A172 (cell line): Measurements from ENCODE around the gene ZNF326. TPM values are rescaled to one million over a fixed set of nuclear protein-coding genes. Genes with fewer than 3 reads are reported as not detected.
"Not testable (repeated sequence)": the region's sequence is repeated elsewhere in the genome, so short reads cannot be mapped to it uniquely, and the experiment has no call there.

Source experiments
- DNase-seq: peaks from one replicate; pipeline ENCODE4 v3.0.0-alpha.2; 2015; ENCODE audit warnings: low spot score
- total RNA-seq: library from RNA; depleted of rRNA; stranded (reverse); fragments of >200 nt; shearing (Covaris generic); gene quantifications from 2 replicates; pipeline ENCODE4 v1.2.3, GENCODE V29; 2014

The ZNF326 gene
- total RNA-seq, 1 experiment from 2014 or later, result 1.2 TPM

DNA sequence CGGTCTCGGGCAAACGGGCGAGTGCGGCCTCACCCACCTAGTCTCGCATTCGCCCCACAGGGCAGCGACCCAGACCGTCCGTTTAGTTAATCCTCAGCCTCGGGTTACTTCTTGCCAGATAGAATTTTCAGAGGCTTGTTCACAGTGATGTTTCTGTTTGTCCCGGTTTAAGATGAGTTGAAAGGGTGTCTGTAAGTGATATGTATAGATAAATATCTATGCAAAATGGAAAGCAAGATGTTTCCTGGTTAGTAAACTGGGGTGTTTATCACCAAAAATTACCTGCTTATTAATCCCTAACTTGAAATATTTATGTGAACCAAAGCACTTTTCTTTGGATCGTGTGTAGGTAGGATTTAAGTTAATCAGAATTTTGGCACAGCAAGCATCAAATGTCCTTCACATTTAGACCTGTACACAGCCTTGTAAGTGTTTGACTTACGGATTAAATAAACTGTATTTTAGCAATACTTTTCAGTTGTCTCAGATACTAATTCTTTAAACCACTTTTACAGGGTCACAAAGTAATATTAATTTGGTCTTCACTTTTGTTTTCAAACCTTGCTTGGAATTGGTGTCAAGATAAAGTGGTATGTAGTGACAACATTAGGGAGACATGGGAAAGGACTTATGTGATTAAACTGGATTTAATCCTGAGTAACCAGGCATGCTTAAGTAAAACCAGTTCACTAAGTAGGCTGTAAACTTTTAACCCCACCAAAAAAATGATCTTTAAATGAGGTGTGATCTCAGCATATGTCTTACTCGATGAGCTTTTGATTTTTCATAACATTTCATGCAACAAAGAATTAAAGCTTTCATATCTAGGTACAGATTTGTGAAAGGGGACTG, 914 bp downstream of the ZNF326 start:
- DNase-seq, result peak; percentile 4

- no peak for DNase-seq
Observed at GRCh38 chr1:89996450-89997110, 1.7 kb downstream of the ZNF326 start.

DNA sequence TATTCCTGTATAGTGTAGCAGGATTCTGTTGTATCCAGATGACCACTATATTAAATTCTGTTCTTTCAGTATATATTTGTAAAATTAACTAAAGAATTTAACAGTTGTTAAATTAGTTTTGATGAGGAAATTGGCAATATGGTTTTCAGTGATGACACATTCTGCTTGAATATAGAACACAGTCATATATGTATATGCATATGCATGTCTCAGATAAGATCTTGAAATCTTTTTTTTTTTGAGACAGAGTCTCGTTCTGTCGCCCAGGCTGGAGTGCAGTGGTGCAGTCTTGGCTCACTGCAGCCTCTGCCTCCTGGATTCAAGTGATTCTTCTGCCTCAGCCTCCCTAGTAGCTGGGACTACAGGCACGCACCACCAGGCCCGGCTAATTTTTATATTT, 2.2 kb downstream of the ZNF326 start:
- DNase-seq, result not testable (repeated sequence)

DNA sequence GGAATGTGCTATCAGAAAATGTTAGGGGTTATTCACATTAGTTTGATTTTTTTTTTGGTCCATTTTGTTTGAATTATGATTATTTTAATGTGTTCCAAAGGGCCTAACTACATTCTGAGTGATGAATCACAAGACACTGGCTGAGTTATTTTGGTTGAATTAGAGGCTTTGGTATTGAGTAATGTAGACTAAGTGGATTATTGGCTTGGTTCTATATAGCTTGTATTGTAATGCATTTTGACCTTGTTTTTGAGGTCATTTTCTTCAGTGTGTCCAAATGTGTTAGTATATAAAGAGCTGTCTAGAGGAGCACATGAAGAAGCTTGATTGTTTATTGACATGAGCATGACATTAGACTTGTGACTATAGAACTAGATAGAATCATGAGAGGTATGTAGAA, 3.4 kb downstream of the ZNF326 start:
- DNase-seq, result no peak

GRCh38 chr1:89999208-89999607, 4.3 kb downstream of the ZNF326 start:
- no peak for DNase-seq

DNA sequence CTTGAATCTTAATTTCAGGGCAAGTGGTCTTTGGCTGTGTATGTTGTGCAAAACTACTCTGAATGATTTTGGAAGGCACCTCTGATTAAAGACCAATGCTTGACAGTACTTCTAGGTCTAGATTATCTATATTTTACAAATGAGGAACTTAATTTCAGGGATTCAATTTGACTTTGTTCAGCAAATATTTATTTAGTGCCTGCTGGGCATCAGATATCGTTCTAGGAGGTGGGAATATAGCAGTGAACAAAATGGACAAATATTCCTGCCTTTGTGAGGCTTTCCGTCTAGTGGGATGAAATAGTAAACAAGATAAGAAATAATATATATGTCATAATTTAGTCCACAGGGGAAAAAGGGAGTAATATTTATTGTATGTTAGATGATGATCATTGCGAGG, 4.7 kb downstream of the ZNF326 start:
- DNase-seq, result no peak

DNA sequence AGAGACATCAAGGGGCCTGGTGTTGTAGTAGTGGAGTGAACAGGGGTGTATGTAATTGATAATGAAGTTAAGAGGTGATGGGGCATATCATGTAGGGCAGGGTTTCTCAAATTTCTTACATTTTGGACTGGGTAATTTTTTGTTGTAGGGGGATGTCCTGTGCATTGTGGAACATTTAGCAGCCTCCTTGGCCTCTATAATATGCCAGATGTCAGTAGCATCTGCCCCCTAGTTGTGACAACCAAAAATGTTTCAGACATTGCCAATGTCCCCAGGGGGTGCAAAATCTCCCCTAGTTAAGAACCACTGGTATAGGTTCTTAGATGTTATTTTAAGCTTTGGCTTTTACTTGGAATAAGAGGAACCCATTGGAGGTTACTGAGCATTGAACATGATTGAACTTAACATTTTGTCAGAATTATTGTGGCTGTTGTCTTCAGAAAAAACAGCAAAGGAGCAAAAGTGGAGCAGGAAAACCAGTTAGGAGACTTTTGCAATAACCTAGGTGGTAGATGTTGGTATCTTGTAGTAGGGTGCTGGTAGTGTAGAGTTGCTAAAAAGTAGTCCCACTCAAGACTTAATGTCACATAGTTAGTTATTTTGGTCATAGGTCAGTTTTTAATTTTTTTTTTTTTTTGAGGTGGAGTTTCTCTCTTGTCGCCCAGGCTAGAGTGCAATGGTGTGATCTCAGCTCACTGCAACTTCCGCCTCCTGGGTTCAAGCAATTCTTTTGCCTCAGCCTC, 6.2 kb downstream of the ZNF326 start:
- no peak for DNase-seq

DNA sequence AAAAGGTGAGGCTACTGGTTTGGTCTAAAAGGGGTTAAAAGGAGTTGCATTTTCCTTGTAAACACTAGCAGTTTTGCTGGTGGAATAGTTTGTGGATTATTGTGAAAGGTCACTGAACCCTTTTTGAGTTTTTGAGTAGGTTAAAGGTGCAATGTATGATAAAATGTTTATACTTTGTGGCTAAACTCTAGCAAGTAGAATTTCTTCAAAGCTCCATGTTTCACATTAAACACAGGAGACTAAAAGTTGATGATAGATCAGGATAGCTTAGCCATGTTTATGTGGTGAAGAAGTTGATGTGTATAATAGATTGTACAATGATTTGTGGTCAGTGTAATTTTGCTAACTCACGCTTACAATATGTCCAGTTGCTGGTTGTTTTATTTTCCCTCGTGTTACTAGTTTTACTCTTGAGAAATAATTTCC, 13.1 kb downstream of the ZNF326 start:
- DNase-seq, result no peak

DNA sequence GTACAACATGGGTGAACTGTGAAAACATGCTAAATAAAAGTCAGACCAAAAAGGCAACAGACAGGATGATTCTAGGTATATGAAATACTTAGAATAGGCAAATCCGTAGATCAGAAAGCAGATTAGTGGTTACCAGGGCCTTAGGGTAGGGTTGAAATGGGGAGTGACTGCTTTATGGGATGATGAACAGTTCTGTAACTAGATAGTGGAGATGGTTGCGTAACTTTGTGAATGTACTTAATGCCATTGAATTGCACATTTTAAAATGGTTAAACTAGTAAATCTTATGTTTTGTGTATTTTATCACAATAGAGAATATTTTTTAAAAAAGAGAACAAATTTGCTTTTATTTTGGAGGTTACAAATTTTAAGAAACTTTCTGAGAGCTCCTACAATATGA, 17.4 kb downstream of the ZNF326 start:
- no peak for DNase-seq

DNA sequence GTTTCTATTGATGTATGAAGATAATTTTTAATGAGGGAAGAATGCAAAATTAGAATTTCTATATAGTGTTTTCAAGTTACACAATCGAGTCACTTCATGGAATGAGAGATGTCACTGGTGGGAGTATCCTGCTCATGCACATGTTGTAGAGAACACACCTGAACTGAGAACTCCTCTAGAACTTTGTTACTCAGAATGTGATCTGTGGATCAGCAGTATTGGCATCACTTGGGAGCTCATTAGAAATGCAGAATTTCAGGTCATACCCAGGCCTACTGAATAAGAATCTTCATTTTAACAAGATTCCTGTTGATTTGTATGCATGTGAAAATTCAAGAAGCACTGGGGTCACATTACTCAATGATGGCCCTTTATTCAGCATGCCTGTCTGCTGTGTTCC, 28.8 kb downstream of the ZNF326 start:
- DNase-seq, result no peak

DNA sequence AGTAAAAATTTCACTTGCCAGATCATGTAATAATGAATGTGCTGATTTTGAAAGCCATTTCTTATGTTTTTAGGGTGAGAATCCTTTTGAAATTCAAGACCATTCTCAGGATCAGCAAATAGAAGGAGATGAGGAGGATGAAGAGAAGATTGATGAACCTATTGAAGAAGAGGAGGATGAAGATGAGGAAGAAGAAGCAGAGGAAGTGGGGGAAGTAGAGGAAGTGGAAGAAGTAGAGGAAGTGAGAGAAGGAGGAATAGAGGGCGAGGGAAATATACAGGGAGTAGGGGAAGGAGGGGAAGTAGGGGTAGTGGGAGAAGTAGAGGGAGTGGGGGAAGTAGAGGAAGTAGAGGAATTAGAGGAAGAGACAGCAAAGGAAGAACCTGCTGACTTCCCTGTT, 32.4 kb downstream of the ZNF326 start:
- DNase-seq, result no peak

- no peak for DNase-seq
Observed at GRCh38 chr1:90039652-90040051, 44.7 kb downstream of the ZNF326 start.

- DNase-seq, result no peak
Observed at GRCh38 chr1:90043586-90043985, 48.7 kb downstream of the ZNF326 start.

DNA sequence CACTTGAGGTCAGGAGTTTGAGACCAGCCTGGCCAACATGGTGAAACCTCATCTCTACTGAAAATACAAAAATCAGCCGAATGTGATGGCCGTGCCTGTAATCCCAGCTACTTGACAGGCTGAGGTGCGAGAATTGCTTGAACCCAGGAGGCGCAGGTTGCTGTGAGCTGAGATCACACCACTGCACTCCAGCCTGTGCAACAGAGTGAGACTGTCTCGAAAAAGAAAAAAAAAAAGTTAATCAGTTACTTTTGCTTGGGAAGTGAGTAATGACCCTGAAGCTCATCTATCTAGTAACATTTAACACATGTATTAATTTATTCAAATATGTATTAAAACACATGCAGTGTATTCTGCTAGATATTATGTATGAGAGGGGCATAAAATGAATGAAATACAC, 49.4 kb downstream of the ZNF326 start:
- DNase-seq, result no peak

DNA sequence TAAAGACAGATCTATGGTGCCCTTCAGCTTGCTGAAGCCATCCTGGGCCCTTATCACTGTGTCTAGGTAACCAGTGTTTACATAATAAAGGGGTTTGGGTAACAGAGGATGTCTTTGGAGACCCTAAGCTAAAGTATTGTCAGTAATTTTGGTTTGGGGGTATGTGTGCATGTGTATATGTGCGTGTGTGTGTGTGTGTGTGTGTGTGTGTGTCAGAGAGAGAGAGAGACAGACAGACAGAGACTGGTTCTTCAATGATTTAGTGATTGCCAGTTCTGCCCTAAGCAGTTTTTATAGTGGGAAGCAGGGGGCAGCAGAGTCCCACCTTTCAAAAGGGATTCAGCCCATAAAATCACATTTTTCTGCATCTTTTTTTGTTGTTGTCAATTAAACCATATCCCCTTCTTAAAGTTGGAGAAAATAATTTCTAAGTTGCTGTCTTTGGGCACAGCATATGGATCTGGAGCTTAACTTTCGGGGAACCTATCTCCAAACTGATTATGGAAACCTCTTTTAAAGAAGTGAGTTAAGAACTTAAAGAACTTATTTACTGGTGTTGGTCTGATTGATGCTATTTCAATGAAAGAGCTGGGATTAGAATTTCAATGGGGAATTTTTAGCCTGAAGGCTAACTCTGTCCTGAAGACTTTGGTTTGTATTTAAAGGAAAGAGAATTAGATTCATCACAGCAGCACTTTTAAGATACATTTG, 51.1 kb downstream of the ZNF326 start:
- peak; percentile 0 for DNase-seq

- DNase-seq, result no peak
Observed at GRCh38 chr1:90046635-90047034, 51.7 kb downstream of the ZNF326 start.

DNA sequence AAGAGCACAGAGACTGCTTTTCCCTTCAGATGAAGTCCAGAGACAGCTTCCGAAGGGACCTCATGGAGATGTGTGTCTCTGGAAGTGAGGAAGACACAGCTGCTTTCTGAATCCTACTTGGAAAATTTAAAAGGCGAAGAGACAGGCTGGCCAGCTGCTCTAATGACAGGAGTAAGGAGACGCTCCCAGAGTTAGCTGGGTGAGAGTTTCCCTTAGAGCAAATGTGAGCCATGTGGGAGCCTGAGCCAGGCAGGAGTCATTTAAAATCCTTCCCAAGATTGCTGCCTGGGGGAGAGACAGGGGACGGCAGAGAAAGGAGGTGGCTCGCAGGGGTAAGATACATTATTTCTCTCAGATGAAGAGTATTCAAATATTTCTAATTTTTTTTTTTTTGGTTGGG, 53.1 kb downstream of the ZNF326 start:
- no peak for DNase-seq

GRCh38 chr1:90062700-90063643, 68.1 kb downstream of the ZNF326 start:
- DNase-seq, result not testable (repeated sequence)

DNA sequence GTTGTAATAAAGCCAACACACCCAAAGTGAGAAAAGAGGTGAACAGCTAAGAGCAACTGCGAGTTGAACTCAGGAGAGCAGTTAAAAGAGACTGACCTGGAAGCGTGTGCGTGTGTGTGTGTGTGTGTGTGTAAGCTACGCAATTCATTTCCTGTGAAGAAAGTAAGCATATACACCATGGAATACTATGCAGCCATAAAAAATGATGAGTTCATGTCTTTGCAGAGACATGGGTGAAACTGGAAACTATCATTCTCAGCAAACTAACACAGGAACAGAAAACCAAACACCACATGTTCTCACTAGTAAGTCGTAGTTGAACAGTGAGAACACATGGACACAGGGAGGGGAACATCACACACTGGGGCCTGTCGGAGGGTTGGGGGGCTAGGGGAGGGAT, 69.2 kb downstream of the ZNF326 start:
- DNase-seq, result not testable (repeated sequence)

DNA sequence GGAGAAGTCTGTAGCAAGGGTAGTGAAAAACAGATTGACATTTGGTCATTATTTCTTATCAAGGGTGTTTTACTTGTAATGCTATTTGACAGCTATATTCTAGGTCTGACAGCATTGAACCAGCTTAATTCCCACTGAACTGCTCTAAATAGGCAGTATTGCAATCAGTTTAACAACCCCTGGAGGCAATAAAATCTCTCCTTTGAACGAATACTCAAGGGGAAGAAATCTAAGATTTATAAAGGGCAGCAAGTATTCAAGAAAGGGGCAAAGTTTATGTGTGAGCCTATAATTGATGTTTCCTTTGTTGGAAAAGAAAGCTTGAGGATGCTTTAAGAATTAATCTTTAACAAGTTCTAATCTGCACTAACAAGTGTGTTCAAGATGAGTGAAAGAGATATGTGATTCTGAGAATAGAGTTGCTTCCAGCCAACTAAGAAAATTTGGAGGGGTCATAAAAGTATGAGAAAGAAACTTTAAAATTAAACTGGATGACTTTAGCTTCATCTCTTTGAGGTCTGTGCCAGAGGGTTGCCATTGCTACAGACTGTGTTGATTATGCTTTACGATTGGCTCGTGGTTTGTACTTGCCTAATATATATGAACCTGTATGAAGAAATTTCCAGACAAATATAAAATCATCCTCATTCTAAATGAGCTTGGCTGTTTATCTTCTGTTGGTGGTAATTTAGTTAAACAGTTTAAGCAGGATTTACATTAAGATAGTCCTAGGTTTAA, 72.5 kb downstream of the ZNF326 start:
- no peak for DNase-seq
